Activated CD8-positive, alpha-beta memory T cell treated with anti-CD3 and anti-CD28 coated beads, Interleukin-2, amount 10 ng/mL, durations not matched to agents 7 days and 5 days (primary cell): Measurements from ENCODE around the gene COL15A1. TPM values are rescaled to one million over a fixed set of nuclear protein-coding genes. Genes with fewer than 3 reads are reported as not detected.

Experiments used
- ATAC-seq: fragments of 150-1000 bp; cut with Tn5 transposase; one replicate; pipeline ENCODE4 v1.10.0; 2021; ENCODE audit warnings: moderate library complexity
- CTCF ChIA-PET: fragments of 350-600 bp; sonication (Branson Sonifier 250); formaldehyde crosslinking; loops from one replicate; lab custom pipeline; 2021; ENCODE audit warnings: antibody characterized with exemption; lab: Charles Lee
- DNase-seq: peaks from one replicate; pipeline ENCODE4 v3.0.0-alpha.2; 2020
- H3K27ac Mint-ChIP-seq: one replicate; pipeline ENCODE4 v1.8.0; 2021; ENCODE audit warnings: mild to moderate bottlenecking, mixed read lengths
- H3K27me3 Mint-ChIP-seq: one replicate; pipeline ENCODE4 v1.8.0; 2021; ENCODE audit warnings: mixed read lengths
- H3K36me3 Mint-ChIP-seq: one replicate; pipeline ENCODE4 v1.8.0; 2021; ENCODE audit warnings: mild to moderate bottlenecking, mixed read lengths
- H3K4me1 Mint-ChIP-seq: one replicate; pipeline ENCODE4 v1.8.0; 2021; ENCODE audit warnings: mixed read lengths
- H3K4me3 Mint-ChIP-seq: one replicate; pipeline ENCODE4 v1.8.0; 2021; ENCODE audit warnings: mild to moderate bottlenecking, moderate library complexity, mixed read lengths
- H3K9me3 Mint-ChIP-seq: one replicate; pipeline ENCODE4 v1.8.0; 2022; ENCODE audit warnings: low read depth, mixed read lengths
- total RNA-seq, 2 experiments: library from RNA; stranded (reverse); gene quantifications; one replicate each; pipeline ENCODE4 v1.2.3, GENCODE V29; 2021

Gene COL15A1
- total RNA-seq, 2 experiments from 2014 or later: 0.45 to 0.53 TPM

- DNase-seq (no peak), ATAC-seq (no peak)
- H3K27ac Mint-ChIP-seq: peak overlapping the region; percentile 1
- H3K9me3 Mint-ChIP-seq: no peaks in the 10 kb centered on the region
- no peaks in the 10 kb centered on the region for H3K36me3 Mint-ChIP-seq
- H3K4me3 Mint-ChIP-seq: no peak overlapping the region
- CTCF ChIA-PET: interaction anchor here (0.6 to 2.9 kb wide), 8 partner anchors 11 to 921 kb away, joined by 3 to 15 read pairs (median 7); no protein-coding TSS in a partner anchor
- H3K4me1 Mint-ChIP-seq: peaks cover 65% of the 10 kb centered on the region
- no peaks in the 10 kb centered on the region for H3K27me3 Mint-ChIP-seq
These were observed 94.2 kb downstream of the COL15A1 start for GRCh38 chr9:99037769-99038483.

- H3K27ac Mint-ChIP-seq: no peak overlapping the region
- no peak for DNase-seq
- no peaks in the 10 kb centered on the region for H3K9me3 Mint-ChIP-seq
- H3K27me3 Mint-ChIP-seq: no peaks in the 10 kb centered on the region
- CTCF ChIA-PET: interaction anchor here (0.6 to 2.9 kb wide), 9 partner anchors 11 to 921 kb away, joined by 3 to 15 read pairs (median 6); no protein-coding TSS in a partner anchor
- no peak overlapping the region for H3K4me3 Mint-ChIP-seq
- ATAC-seq: no peak
- H3K4me1 Mint-ChIP-seq: peaks cover 63% of the 10 kb centered on the region
- peaks cover 4% of the 10 kb centered on the region for H3K36me3 Mint-ChIP-seq
These were observed 94.7 kb downstream of the COL15A1 start for GRCh38 chr9:99038484-99038820.

- DNase-seq (no peak), ATAC-seq (no peak)
- Mint-ChIP-seq H3K4me3 (no peak overlapping the region), H3K36me3 (peaks cover 14% of the 10 kb centered on the region), H3K27me3 (no peaks in the 10 kb centered on the region), H3K4me1 (peaks cover 60% of the 10 kb centered on the region), H3K9me3 (peaks cover 7% of the 10 kb centered on the region), H3K27ac (peak overlapping the region; percentile 55)
- CTCF ChIA-PET: interaction anchor here (1.5 to 2.9 kb wide), 5 partner anchors 10 to 101 kb away, joined by 3 to 15 read pairs (median 8); no protein-coding TSS in a partner anchor
These were observed 95.9 kb downstream of the COL15A1 start for GRCh38 chr9:99039505-99040182.

- H3K4me3 Mint-ChIP-seq: no peak overlapping the region
- no peaks in the 10 kb centered on the region for H3K27me3 Mint-ChIP-seq
- CTCF ChIA-PET: interaction anchor here (0.9 to 2.9 kb wide), 3 partner anchors 12 to 42 kb away, joined by 3 to 15 read pairs (median 8); no protein-coding TSS in a partner anchor
- H3K4me1 Mint-ChIP-seq: peaks cover 62% of the 10 kb centered on the region
- ATAC-seq (no peak), DNase-seq (no peak)
- peaks cover 21% of the 10 kb centered on the region for H3K36me3 Mint-ChIP-seq
- peaks cover 10% of the 10 kb centered on the region for H3K9me3 Mint-ChIP-seq
- no peak overlapping the region for H3K27ac Mint-ChIP-seq
These were observed 96.7 kb downstream of the COL15A1 start for GRCh38 chr9:99040251-99040900.

- DNase-seq (no peak), ATAC-seq (peak; percentile 64)
- Mint-ChIP-seq H3K4me1 (peaks cover 62% of the 10 kb centered on the region), H3K9me3 (peaks cover 10% of the 10 kb centered on the region), H3K27me3 (no peaks in the 10 kb centered on the region), H3K36me3 (peaks cover 25% of the 10 kb centered on the region), H3K27ac (peak overlapping the region; percentile 70), H3K4me3 (no peak overlapping the region)
- CTCF ChIA-PET: interaction anchor here (0.9 kb wide), 1 partner anchor 43 kb away, joined by 3 read pairs; no protein-coding TSS in a partner anchor
These were observed 97.3 kb downstream of the COL15A1 start for GRCh38 chr9:99040911-99041582.

- H3K36me3 Mint-ChIP-seq: peaks cover 25% of the 10 kb centered on the region
- ATAC-seq (no peak), DNase-seq (no peak)
- peaks cover 65% of the 10 kb centered on the region for H3K4me1 Mint-ChIP-seq
- H3K9me3 Mint-ChIP-seq: peaks cover 10% of the 10 kb centered on the region
- H3K4me3 Mint-ChIP-seq: no peak overlapping the region
- no peaks in the 10 kb centered on the region for H3K27me3 Mint-ChIP-seq
- CTCF ChIA-PET: interaction anchor here (0.8 to 1.1 kb wide), 4 partner anchors 9 to 54 kb away, joined by 3 to 4 read pairs (median 3); no protein-coding TSS in a partner anchor
- peak overlapping the region; percentile 70 for H3K27ac Mint-ChIP-seq
These were observed 97.9 kb downstream of the COL15A1 start for GRCh38 chr9:99041618-99042017.

- H3K4me3 Mint-ChIP-seq: no peak overlapping the region
- CTCF ChIA-PET: interaction anchor here (0.7 to 1.1 kb wide), 4 partner anchors 10 to 53 kb away, joined by 3 to 4 read pairs (median 4); no protein-coding TSS in a partner anchor
- peaks cover 10% of the 10 kb centered on the region for H3K9me3 Mint-ChIP-seq
- peaks cover 25% of the 10 kb centered on the region for H3K36me3 Mint-ChIP-seq
- H3K27ac Mint-ChIP-seq: no peak overlapping the region
- peaks cover 65% of the 10 kb centered on the region for H3K4me1 Mint-ChIP-seq
- no peaks in the 10 kb centered on the region for H3K27me3 Mint-ChIP-seq
- ATAC-seq (no peak), DNase-seq (no peak)
These were observed 98.9 kb downstream of the COL15A1 start for GRCh38 chr9:99042620-99043019.

GRCh38 chr9:99044827-99045226 lies 101.1 kb downstream of the COL15A1 start:
- CTCF ChIA-PET: interaction anchor here (0.6 to 1.7 kb wide), 7 partner anchors 11 to 197 kb away, joined by 3 to 6 read pairs (median 3); no protein-coding TSS in a partner anchor
- Mint-ChIP-seq H3K4me3 (no peak overlapping the region), H3K4me1 (peaks cover 66% of the 10 kb centered on the region), H3K27me3 (no peaks in the 10 kb centered on the region), H3K36me3 (peaks cover 25% of the 10 kb centered on the region), H3K27ac (no peak overlapping the region), H3K9me3 (peaks cover 10% of the 10 kb centered on the region)
- DNase-seq (no peak), ATAC-seq (no peak)

- ATAC-seq: no peak
- DNase-seq: no peak
- Mint-ChIP-seq H3K36me3 (peaks cover 25% of the 10 kb centered on the region), H3K27ac (no peak overlapping the region), H3K4me1 (peaks cover 65% of the 10 kb centered on the region), H3K4me3 (no peak overlapping the region), H3K9me3 (peaks cover 10% of the 10 kb centered on the region), H3K27me3 (no peaks in the 10 kb centered on the region)
- CTCF ChIA-PET: interaction anchor here (1.0 to 1.7 kb wide), 7 partner anchors 9 to 198 kb away, joined by 3 to 6 read pairs (median 3); partner anchors contain the start of gene TGFBR1
These were observed 102.4 kb downstream of the COL15A1 start for GRCh38 chr9:99046068-99046467.

- ATAC-seq (no peak), DNase-seq (no peak)
- Mint-ChIP-seq H3K4me1 (peaks cover 60% of the 10 kb centered on the region), H3K27ac (no peak overlapping the region), H3K4me3 (no peak overlapping the region), H3K36me3 (peaks cover 25% of the 10 kb centered on the region), H3K27me3 (no peaks in the 10 kb centered on the region), H3K9me3 (peaks cover 10% of the 10 kb centered on the region)
- CTCF ChIA-PET: interaction anchor here (1.0 to 1.7 kb wide), 5 partner anchors 11 to 72 kb away, joined by 3 to 5 read pairs (median 3); partner anchors contain the start of gene TGFBR1
These were observed 102.9 kb downstream of the COL15A1 start for GRCh38 chr9:99046542-99047071.

- Mint-ChIP-seq H3K27ac (no peak overlapping the region), H3K9me3 (peaks cover 7% of the 10 kb centered on the region), H3K4me1 (peaks cover 73% of the 10 kb centered on the region), H3K4me3 (no peak overlapping the region), H3K36me3 (peaks cover 15% of the 10 kb centered on the region), H3K27me3 (no peaks in the 10 kb centered on the region)
- ATAC-seq (no peak), DNase-seq (no peak)
- CTCF ChIA-PET: interaction anchor here (1.5 to 1.7 kb wide), 4 partner anchors 10 to 55 kb away, joined by 3 to 5 read pairs (median 4); partner anchors contain the start of gene TGFBR1
These were observed 105.5 kb downstream of the COL15A1 start for GRCh38 chr9:99049228-99049627.

GRCh38 chr9:99049641-99050040 lies 105.9 kb downstream of the COL15A1 start:
- CTCF ChIA-PET: interaction anchor here (1.5 to 2.2 kb wide), 5 partner anchors 9 to 55 kb away, joined by 3 to 7 read pairs (median 4); partner anchors contain the start of gene TGFBR1
- no peaks in the 10 kb centered on the region for H3K27me3 Mint-ChIP-seq
- H3K27ac Mint-ChIP-seq: no peak overlapping the region

More at GRCh38 chr9:99049641-99050040, 105.9 kb downstream of the COL15A1 start:
- DNase-seq: no peak
- Mint-ChIP-seq H3K9me3 (peaks cover 3% of the 10 kb centered on the region), H3K4me1 (peaks cover 73% of the 10 kb centered on the region), H3K36me3 (peaks cover 15% of the 10 kb centered on the region), H3K4me3 (no peak overlapping the region)
- no peak for ATAC-seq
